ENCODE measurements around the gene AKT2.

GRCh38 chr19:40216777-40217026, 68.4 kb downstream of the AKT2 start:
- TF ChIP-seq CTCF (IDR thresholded peaks at IDR 0.05) (no peak), ZSCAN20 (CRISPR knock-in tag; IDR thresholded peaks at IDR 0.05) (no peak), SMC3 (IDR thresholded peaks at IDR 0.05) (no peak), MAFK (IDR thresholded peaks at IDR 0.05; ENCODE audit: partially characterized antibody) (no peak), ELK1 (IDR thresholded peaks at IDR 0.05; ENCODE audit: low read depth, low read length) (no peak), RAD21 (conservative IDR thresholded peaks at IDR 0.05 in 1 of 2, IDR thresholded peaks at IDR 0.05 in 1 of 2) (no peak), HMGXB4 (CRISPR knock-in tag; IDR thresholded peaks at IDR 0.05; ENCODE audit: borderline replicate concordance) (no peak), HDAC2 (IDR thresholded peaks at IDR 0.05) (no peak), POLR2A (IDR thresholded peaks at IDR 0.05; ENCODE audit: low read length) (no peak), ZFP36 (IDR thresholded peaks at IDR 0.05; ENCODE audit: borderline replicate concordance, partially characterized antibody) (no peak), USF2 (IDR thresholded peaks at IDR 0.05) (no peak), FOSL2 (IDR thresholded peaks at IDR 0.05) (no peak), FOSL2 (CRISPR knock-in tag; IDR thresholded peaks at IDR 0.05) (no peak), CHD2 (IDR thresholded peaks at IDR 0.05; ENCODE audit: low read length, partially characterized antibody) (no peak)
